Measurements from ENCODE around the gene ZNF407.
"Not testable (repeated sequence)": the region's sequence is repeated elsewhere in the genome, so short reads cannot be mapped to it uniquely, and the experiment has no call there.

Gene ZNF407

DNA sequence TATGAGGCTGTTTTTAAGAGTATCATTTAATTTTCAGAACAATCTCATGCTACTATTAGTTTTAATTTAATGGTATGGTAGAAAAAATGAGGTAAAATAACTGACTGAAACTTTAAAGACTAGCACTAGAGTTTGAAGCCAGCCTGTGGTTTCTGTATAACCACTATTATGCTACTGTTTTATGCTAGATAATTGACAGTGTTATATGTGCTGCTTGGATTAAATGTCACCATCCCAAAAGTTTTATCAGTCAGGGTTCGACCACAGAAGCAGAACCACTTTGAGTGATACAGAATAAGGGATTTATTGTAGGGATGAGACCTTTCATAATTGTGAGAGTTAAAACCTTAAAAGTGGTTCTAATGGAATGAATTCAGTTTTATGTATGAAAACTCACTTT lies 339.6 kb downstream of the ZNF407 start:
- DNase-seq (ENCODE audit: low read depth), result no peak

DNA sequence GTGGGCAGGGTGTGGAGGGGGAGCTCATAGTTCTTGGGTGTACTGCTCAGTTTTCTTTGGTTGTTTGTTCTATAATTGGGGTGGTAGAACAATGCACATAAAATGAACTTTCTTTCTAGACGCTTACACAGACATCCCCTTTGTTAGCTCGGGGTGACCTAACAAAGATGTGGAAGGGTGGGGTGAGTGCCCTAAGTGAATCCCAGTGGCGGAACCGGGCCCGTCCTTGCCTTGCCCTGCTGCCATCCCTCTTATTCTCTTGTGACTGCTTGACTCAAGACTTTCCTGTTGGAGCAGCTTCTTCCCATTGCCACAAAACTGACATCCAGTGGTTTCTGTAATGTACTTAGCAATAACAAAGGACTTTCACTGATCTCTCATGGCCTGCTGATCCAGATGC lies 343.2 kb downstream of the ZNF407 start:
- no peak for DNase-seq (ENCODE audit: low read depth)

DNA sequence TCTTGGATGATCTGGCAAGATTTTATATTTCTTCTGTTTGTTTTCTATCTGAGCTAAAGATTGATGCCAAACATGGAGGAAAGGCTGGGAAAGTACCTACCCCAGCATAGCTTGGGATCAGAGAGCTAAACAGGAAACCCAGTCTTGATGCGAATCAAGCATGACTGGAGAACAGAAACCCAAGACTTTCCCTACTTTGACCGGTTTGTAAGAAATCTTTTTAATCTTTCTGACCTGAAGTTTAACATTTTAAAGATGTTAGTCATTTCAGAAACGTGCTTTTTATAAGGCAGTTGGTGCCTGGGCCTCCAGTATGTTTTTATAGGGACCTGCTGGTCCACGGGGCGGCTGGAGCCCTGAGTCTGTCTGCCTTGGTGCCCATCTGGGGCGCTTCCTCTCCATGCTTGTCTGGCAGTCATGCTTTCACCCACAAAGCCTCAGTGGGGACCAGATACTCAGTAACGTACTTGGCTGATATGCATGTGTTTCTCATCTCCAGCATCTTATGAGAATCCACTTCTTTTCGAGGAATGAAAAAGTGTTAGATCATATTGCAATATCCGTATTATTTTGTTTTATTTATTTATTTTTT lies 344.7 kb downstream of the ZNF407 start:
- no peak for DNase-seq (ENCODE audit: low read depth)

GRCh38 chr18:74944676-74945075 lies 347.0 kb downstream of the ZNF407 start:
- DNase-seq (ENCODE audit: low read depth), result no peak

- no peak for DNase-seq (ENCODE audit: low read depth)
These were observed 348.3 kb downstream of the ZNF407 start for GRCh38 chr18:74945774-74946545.

DNA sequence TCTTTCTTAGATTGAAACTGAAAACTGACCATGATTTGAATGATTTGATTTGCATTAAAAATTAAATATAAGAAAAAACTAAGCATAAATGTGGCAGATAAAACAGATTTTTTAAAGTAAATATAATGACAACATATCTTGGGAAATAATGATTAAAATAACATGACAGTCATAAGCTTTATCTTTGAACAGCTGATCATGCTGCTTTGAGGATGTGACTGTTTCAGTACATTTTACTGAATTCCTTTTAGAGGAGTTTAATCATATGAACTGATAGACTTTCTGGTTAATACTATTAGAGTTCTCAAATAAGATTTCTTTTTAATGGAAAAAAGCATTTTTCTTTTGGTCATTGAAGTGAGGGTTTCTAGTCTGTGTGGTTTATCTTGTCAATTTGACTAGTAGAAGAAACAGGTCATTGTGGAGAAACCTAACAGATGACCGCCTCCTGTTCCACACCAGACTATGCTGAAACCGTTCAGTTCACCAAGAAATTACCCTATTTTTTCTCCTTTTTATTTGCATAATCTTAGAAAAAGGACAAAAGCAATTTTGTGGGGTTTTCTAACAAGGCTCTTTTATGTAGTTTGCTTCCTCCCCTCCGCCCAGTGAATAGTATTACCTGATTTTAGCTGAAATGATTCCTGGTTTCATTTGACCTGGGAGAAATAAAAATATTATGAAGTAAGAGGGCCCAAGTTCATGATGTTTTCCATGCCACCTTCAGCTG lies 349.1 kb downstream of the ZNF407 start:
- DNase-seq (ENCODE audit: low read depth), result no peak

GRCh38 chr18:74947417-74947816 lies 349.7 kb downstream of the ZNF407 start:
- DNase-seq (ENCODE audit: low read depth), result no peak

GRCh38 chr18:74947875-74948274 lies 350.2 kb downstream of the ZNF407 start:
- DNase-seq (ENCODE audit: low read depth), result no peak

DNA sequence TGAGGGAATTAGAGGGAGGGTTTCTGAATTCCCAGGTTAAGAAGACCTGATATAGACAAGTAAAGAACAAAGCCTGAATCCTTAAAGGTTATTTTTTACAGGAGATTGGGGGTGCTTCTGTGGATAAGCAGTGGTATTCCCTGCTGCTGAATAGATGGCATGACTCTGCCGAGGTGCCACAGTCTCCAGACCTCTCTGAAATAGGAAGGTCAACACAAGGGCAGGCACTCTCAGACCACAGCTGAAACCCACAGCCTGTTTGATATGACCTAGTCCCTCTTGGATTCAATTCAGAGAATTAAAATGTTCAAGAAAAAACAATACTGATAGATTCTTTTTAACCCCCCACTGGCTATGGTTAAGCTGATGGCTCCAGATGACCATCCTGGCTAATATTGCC lies 351.9 kb downstream of the ZNF407 start:
- no peak for DNase-seq (ENCODE audit: low read depth)

DNA sequence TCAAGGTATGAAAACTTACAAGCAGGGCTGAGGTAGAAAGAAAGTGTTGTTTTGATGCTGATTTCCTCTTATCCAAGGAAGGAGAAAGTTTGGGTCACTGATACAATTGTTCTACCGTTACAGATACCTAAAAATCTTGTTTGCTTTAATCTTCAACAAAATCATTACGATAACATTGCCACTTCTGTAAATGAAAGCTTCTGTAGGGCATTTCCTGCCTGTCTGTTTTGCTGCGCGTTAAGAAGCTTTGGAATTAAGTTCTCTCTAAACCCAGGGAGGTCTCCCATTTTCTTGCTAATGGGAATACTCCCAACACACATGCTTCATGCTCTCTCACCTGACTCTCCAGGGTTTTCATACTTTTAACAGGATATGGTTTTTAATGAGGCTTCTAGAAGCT lies 352.8 kb downstream of the ZNF407 start:
- no peak for DNase-seq (ENCODE audit: low read depth)

DNA sequence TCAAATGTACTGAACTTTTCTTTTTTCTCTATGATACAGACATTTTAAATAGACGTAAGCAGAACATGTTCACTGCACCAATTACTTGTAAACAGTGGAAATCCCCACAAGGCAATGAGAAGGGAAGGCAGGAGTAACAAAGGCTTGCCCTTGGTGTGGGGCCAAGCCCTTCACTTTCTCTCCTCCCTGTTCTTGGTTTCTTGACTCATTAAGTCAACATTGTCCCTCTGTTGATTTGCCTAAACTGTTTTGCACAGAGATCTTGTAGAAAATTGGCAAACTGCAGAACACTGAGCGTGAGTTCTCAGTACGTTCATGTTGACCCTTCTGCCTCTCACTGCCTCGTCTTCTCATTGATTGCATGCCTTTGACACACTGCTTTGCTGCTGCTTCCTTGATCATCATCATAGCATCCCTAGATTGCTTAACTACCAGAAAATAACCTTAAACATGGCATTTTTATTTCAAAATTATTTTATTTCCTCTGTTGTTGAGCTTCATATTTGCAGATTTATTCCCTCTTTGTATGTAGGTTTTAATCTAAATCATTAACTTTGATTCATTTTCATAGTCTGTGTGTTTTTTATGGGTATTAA lies 353.6 kb downstream of the ZNF407 start:
- no peak for DNase-seq (ENCODE audit: low read depth)

GRCh38 chr18:74957588-74958224 lies 360.0 kb downstream of the ZNF407 start:
- no peak for DNase-seq (ENCODE audit: low read depth)

DNA sequence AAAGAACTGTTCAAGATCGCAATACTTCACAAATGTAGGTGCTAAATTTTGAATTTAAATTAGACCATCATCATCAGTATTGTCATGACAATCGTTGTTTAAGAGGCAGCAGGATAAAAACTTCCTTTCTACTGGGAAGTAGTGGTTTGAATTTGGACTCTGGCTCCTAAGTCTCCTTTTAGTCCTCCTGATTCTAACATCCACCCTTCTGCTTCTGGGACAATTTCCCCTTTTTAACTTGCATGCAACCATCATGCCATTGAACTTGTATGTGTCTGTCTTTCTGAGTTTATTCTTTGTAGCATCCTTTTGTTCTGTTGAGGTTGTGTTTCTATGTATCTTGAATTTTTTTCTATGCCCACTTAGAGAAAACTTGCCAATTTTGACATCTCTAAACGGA lies 361.5 kb downstream of the ZNF407 start:
- no peak for DNase-seq (ENCODE audit: low read depth)

DNA sequence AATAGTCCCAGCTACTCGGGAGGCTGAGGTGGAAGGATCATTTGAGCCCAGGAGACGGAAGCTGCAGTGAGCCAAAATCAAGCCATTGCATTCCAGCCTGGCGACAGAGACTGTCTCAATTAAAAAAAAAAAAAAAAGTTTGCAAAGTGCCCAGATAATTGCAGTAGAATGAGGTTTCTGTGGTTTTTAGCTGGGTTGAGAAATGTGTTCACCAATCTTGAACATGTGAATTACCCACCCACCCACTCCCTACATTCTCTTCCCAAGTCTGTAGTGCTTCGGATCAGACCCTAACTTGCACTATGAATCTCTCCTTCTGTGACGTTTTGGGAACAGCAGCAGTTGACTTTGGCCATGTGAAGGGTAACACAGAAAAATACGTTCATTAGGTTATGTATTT lies 363.9 kb downstream of the ZNF407 start:
- DNase-seq (ENCODE audit: low read depth), result no peak

GRCh38 chr18:74963820-74964446 lies 366.3 kb downstream of the ZNF407 start:
- no peak for DNase-seq (ENCODE audit: low read depth)

DNA sequence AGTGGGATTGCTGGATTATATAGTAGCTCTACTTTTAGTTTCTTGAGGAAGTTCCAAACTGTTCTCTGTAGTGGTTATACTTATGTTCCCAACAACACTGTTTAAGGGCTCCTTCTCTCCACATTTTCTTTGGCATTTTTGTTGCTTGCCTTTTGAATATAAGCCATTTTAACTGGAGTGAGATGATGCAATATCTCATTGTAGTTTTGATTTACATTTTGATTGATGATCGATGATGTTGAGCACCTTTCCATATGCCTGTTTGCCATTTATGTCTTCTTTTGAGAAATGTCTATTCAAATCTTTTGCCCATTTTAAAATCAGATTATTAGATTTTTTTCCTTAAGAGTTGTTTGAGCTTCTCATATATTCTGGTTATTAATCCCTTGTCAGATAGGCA lies 368.0 kb downstream of the ZNF407 start:
- no peak for DNase-seq (ENCODE audit: low read depth)

DNA sequence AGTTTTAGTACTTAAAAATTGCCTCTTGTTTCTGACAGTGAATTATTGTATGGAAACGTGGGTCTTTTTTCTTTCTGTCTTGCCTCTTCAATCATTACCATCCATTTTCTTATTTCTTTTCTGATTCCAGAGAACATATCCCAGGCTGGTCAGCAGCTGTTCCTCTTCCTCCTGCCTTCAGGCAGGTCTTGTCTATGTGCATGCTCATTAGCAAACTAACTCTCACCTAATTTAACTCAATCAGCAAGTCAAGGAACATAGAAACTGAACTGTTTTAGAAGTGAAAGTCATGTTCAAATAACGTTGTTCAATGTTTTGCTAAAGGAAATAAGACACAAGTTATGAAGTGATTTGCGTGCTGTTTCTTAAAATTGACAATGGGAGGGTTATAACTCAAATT lies 369.8 kb downstream of the ZNF407 start:
- DNase-seq (ENCODE audit: low read depth), result no peak

- no peak for DNase-seq (ENCODE audit: low read depth)
These were observed 370.3 kb downstream of the ZNF407 start for GRCh38 chr18:74967979-74968378.

DNA sequence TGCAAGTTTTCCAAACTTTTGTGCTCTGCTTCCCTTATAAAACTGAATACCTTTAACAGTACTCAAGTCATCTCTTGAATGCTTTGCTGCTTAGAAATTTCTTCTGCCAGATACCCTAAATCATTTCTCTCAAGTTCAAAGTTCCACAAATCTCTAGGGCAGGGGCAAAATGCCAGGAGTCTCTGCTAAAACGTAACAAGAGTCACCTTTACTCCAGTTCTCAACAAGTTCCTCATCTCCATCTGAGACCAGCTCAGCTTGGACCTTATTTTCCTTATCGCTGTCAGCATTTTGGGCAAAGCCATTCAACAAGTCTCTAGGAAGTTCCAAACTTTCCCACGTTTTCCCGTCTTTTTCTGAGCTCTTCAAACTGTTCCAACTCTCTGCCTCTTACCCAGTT lies 373.7 kb downstream of the ZNF407 start:
- not testable (repeated sequence) for DNase-seq (ENCODE audit: low read depth)

DNA sequence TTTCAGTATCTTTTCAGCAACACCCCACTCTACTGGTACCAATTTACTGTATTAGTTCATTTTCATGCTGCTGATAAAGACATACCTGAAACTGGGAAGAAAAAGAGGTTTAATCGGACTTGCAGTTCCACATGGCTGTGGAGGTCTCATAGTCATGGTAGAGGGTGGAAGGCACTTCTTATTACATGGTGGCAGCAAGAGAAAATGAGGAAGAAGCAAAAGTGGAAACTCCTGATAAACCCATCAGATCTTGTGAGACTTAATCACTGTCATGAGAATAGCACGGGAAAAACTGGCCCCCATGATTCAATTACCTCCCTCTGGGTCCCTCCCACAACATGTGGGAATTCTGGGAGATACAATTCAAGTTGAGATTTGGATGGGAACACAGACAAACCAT lies 374.1 kb downstream of the ZNF407 start:
- not testable (repeated sequence) for DNase-seq (ENCODE audit: low read depth)

GRCh38 chr18:74972354-74972753 lies 374.7 kb downstream of the ZNF407 start:
- DNase-seq (ENCODE audit: low read depth), result no peak

DNA sequence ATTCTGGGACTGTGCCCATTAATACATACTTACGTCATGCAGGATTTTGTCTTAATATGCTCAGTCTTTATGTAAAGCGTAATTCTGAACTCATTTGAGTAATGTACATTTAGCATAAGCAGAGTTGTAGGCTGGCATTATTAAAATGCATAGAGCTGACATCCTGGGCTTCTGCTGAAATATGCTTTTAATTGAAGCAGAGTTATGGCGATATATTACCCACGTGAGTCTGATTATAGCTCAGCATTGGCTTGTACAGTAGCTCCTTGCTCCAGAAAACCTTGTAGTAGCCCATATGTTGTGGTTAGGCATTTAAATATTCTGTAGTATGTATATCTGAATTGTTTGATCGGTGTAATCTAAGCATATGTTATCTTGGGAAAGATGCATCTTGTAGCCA lies 377.3 kb downstream of the ZNF407 start:
- no peak for DNase-seq (ENCODE audit: low read depth)
